Measurements from ENCODE around the gene AKR1B15. TPM values are rescaled to one million over a fixed set of nuclear protein-coding genes. Genes with fewer than 3 reads are reported as not detected.
"Not testable (repeated sequence)": the region's sequence is repeated elsewhere in the genome, so short reads cannot be mapped to it uniquely, and the experiment has no call there.

The AKR1B15 gene
- total RNA-seq, 6 experiments from 2014 or later: not detected

DNA sequence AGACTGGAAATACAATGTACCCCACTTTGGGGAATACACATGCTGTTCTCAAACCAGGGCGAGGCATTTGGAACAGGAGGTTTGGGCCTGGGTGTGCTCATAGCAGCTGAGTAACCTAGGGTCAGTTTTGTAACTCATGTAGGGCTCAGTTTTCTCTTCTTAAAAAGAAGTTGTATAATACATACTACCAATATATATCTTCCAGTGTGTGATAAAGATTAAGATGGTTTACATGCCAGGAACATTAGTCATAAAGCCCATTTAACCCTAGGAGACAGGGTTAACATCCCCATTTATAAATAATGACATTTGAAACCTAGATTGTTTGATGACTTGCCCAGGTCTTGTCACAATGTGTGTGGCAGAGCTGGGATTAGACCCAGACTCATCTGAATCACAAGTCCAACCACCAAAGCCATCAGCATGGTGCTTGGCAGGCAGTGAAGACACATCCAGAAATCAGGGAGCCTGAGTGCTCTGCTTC lies 15.6 kb upstream of the AKR1B15 start:
- H3K27me3 Mint-ChIP-seq (ENCODE audit: insufficient read depth): peaks cover 9% of the 10 kb centered on the region
- no peaks in the 10 kb centered on the region for H3K36me3 Mint-ChIP-seq (ENCODE audit: low read depth)
- DNase-seq: peak; percentile 2
- H3K27ac Mint-ChIP-seq: no peak overlapping the region
- no peak overlapping the region for H3K4me3 Mint-ChIP-seq
- no peak for TF ChIP-seq CTCF (IDR thresholded peaks at IDR 0.05)
- peaks cover 33% of the 10 kb centered on the region for H3K4me1 Mint-ChIP-seq (ENCODE audit: low read depth)
- H3K9me3 Mint-ChIP-seq: no peaks in the 10 kb centered on the region

DNA sequence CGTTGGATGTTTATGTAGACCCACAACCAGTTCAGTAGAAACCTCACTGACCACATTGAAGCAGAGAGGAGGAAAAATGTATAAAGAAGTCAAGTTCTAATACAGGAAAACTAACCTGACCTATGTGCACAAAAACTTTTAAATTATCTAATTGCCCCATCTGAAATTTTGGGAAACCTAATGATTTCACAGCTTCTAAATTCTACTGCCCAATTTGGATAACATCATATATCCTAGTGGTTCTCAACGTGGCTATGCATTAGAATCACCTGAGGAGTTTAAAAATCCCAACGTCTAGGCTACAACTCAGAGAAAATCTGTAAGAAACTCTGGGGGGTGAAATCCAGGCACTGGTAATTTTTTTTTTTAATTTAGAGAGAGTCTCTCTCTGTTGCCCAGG lies 14.3 kb upstream of the AKR1B15 start:
- H3K36me3 Mint-ChIP-seq (ENCODE audit: low read depth): no peaks in the 10 kb centered on the region
- peaks cover 20% of the 10 kb centered on the region for H3K4me1 Mint-ChIP-seq (ENCODE audit: low read depth)
- no peak overlapping the region for H3K27ac Mint-ChIP-seq
- H3K9me3 Mint-ChIP-seq: no peaks in the 10 kb centered on the region
- TF ChIP-seq CTCF (IDR thresholded peaks at IDR 0.05): no peak
- H3K27me3 Mint-ChIP-seq (ENCODE audit: insufficient read depth): peaks cover 13% of the 10 kb centered on the region
- no peak overlapping the region for H3K4me3 Mint-ChIP-seq
- DNase-seq: no peak

DNA sequence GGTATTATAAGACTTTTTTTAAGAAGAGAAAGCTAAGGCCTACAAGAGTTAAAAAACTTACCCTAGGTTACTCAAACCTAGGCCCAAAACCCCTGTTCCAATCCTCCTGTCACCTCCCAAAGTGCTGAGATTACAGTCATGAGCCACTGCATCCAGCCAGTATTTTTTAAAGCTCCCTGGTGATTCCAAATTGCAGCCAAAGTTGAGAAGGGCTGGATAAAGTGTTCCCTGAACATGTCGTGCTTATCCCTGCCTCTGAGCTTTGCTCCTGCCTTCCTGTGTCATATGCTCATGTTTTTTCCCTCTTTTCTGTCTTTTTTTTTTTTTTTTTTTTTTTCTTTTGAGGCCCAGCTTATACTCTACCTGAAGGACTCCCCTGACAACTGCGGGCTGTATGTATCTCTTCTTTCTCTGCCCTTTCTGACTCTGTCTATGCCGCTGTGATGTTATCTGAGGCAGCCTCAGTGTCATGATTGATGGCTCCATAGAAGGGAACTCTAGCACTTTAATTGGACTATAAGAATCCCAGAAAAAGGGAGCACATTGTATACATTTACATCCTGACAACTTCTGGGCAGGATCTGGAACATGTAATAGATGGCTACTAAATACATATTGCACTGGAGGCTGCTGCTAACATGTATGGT lies 13.5 kb upstream of the AKR1B15 start:
- DNase-seq: no peak
- H3K4me1 Mint-ChIP-seq (ENCODE audit: low read depth): peaks cover 19% of the 10 kb centered on the region
- no peaks in the 10 kb centered on the region for H3K9me3 Mint-ChIP-seq
- H3K27ac Mint-ChIP-seq: no peak overlapping the region
- no peak for TF ChIP-seq CTCF (IDR thresholded peaks at IDR 0.05)
- H3K36me3 Mint-ChIP-seq (ENCODE audit: low read depth): no peaks in the 10 kb centered on the region
- H3K27me3 Mint-ChIP-seq (ENCODE audit: insufficient read depth): peaks cover 13% of the 10 kb centered on the region
- no peak overlapping the region for H3K4me3 Mint-ChIP-seq

DNA sequence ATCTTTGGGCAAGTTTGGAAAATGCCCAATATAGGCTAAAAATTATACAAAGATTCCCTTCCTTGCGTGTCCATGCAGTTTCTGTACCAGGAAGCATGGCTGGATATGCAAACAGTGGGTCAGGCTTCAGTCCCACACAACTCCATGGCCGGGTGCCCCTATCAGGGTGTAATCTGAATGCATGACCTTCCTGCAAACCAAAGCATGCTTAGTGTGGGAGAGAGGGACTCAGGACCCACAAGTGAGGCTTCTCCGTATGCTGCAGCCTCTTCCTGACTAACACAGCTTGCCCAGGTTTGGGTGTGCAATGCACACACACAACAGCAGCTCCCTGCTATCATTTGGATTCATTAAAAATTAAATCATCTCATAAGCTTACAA lies 13.0 kb upstream of the AKR1B15 start:
- Mint-ChIP-seq H3K36me3 (ENCODE audit: low read depth) (no peaks in the 10 kb centered on the region), H3K27me3 (ENCODE audit: insufficient read depth) (peaks cover 18% of the 10 kb centered on the region), H3K9me3 (no peaks in the 10 kb centered on the region), H3K27ac (no peak overlapping the region), H3K4me1 (ENCODE audit: low read depth) (peaks cover 19% of the 10 kb centered on the region), H3K4me3 (no peak overlapping the region)
- DNase-seq: no peak
- TF ChIP-seq CTCF (IDR thresholded peaks at IDR 0.05): no peak

DNA sequence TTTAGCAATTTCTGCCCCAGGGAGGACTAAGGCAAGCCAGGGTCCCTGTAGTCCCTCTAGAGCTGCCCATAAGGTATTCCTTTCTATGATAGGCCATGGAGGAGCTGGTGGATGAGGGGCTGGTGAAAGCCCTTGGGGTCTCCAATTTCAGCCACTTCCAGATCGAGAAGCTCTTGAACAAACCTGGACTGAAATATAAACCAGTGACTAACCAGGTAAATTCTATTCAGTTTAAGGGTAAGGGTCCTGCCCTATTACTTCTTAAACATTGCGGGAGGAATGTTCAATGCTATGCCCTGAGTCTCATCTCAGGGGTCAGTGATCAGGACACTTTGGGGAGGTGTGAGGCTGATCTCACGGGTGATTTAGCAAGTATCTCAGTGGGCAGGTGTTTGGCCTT lies 12.4 kb upstream of the AKR1B15 start:
- H3K4me3 Mint-ChIP-seq; DNase-seq; H3K36me3 Mint-ChIP-seq (ENCODE audit: low read depth); H3K27ac Mint-ChIP-seq; H3K9me3 Mint-ChIP-seq: not testable (repeated sequence)
- Mint-ChIP-seq H3K4me1 (ENCODE audit: low read depth) (peaks cover 19% of the 10 kb centered on the region), H3K27me3 (ENCODE audit: insufficient read depth) (peaks cover 20% of the 10 kb centered on the region)

- Mint-ChIP-seq H3K4me1 (ENCODE audit: low read depth) (peaks cover 15% of the 10 kb centered on the region), H3K27me3 (ENCODE audit: insufficient read depth) (peaks cover 22% of the 10 kb centered on the region)
- not testable (repeated sequence) for H3K9me3 Mint-ChIP-seq; H3K27ac Mint-ChIP-seq; H3K4me3 Mint-ChIP-seq; H3K36me3 Mint-ChIP-seq (ENCODE audit: low read depth); DNase-seq
Observed at GRCh38 chr7:134537273-134537781, 11.6 kb upstream of the AKR1B15 start.

All from HFFc6 (cell line).